HEK293 (cell line): ENCODE results near the gene TMED1.

Experiments
- CTCF ChIA-PET: fragments of 350-600 bp; formaldehyde crosslinking; extraction: SDS; loops from one replicate; lab custom pipeline; 2021; ENCODE audit warnings: antibody characterized with exemption; lab: Yijun Ruan, JAX
- POLR2A ChIA-PET: fragments of 300-600 bp; formaldehyde crosslinking; extraction: SDS; loops from one replicate; lab custom pipeline; 2020; ENCODE audit warnings: antibody characterized with exemption, inconsistent platforms; lab: Yijun Ruan, JAX
- H3K27ac ChIP-seq: fragments of 200-500 bp; sonication (Bioruptor generic); 2 replicates; pipeline ENCODE4 v1.5.1; 2014; ENCODE audit warnings: low read depth, low read length, control low read depth, inconsistent platforms; ENCODE audit errors: extremely low read depth
- H3K36me3 ChIP-seq, 2 experiments: fragments of 200-500 bp in 1 of 2; sonication (Bioruptor generic) in 1 of 2; 1 replicate in 1 of 2; 2 replicates in 1 of 2; pipeline ENCODE4 v1.5.1; 2014 to 2017; ENCODE audit warnings: inconsistent platforms in 2 of 2, low read length in 2 of 2; ENCODE audit not compliant: control insufficient read depth in 2 of 2, insufficient read depth in 1 of 2
- H3K4me1 ChIP-seq: fragments of 200-500 bp; sonication (Bioruptor generic); 2 replicates; pipeline ENCODE4 v1.5.1; 2014; ENCODE audit warnings: mild to moderate bottlenecking, low read length, inconsistent platforms; ENCODE audit not compliant: control insufficient read depth, insufficient read depth
- H3K4me3 ChIP-seq: 2 replicates; pipeline ENCODE4 v1.5.1; 2011; ENCODE audit warnings: low read depth, mild to moderate bottlenecking, control low read depth, low read length, moderate library complexity
- H3K9me3 ChIP-seq: fragments of 200-500 bp; sonication (Bioruptor generic); 2 replicates; pipeline ENCODE4 v1.5.1; 2014; ENCODE audit warnings: low read depth, low read length, inconsistent platforms; ENCODE audit not compliant: control insufficient read depth, insufficient read depth
- KLF8 ChIP-seq: fragments of 450-650 bp; formaldehyde crosslinking; IDR thresholded peaks from 2 replicates; pipeline ENCODE4 v1.5.1; 2016; ENCODE audit warnings: missing biosample characterization, missing genetic modification characterization
- MYNN ChIP-seq: fragments of 450-650 bp; formaldehyde crosslinking; IDR thresholded peaks from 2 replicates; pipeline ENCODE4 v1.5.1; 2016; ENCODE audit warnings: missing biosample characterization, missing genetic modification characterization, borderline replicate concordance
- MZF1 ChIP-seq: fragments of 450-650 bp; formaldehyde crosslinking; IDR thresholded peaks from 2 replicates; pipeline ENCODE4 v1.5.1; 2017; ENCODE audit warnings: missing biosample characterization, missing genetic modification characterization, borderline replicate concordance
- SETDB1 ChIP-seq: IDR thresholded peaks from one replicate; pipeline ENCODE4 v1.6.1; 2017; ENCODE audit warnings: mild to moderate bottlenecking, low read length, moderate library complexity, mixed read lengths; ENCODE audit not compliant: insufficient read length
- TRIM28 ChIP-seq: IDR thresholded peaks from 2 replicates; pipeline ENCODE4 v1.6.1; 2011; ENCODE audit warnings: low read length, control low read depth, borderline replicate concordance
- ZEB2 ChIP-seq: fragments of 450-650 bp; formaldehyde crosslinking; IDR thresholded peaks from 2 replicates; pipeline ENCODE4 v1.5.1; 2016; ENCODE audit warnings: missing biosample characterization, missing genetic modification characterization
- ZNF19 ChIP-seq: fragments of 450-650 bp; formaldehyde crosslinking; IDR thresholded peaks from 2 replicates; pipeline ENCODE4; 2016; ENCODE audit warnings: missing biosample characterization, missing genetic modification characterization, low read depth
- ZNF366 ChIP-seq: fragments of 450-650 bp; formaldehyde crosslinking; conservative IDR thresholded peaks from 2 replicates; pipeline ENCODE4 v1.5.1; 2016; ENCODE audit warnings: missing biosample characterization, missing genetic modification characterization
- ZNF394 ChIP-seq: fragments of 450-650 bp; formaldehyde crosslinking; IDR thresholded peaks from 2 replicates; pipeline ENCODE4 v1.5.1; 2016; ENCODE audit warnings: missing biosample characterization, missing genetic modification characterization, mild to moderate bottlenecking, moderate library complexity, borderline replicate concordance
- ZNF423 ChIP-seq: fragments of 450-650 bp; formaldehyde crosslinking; IDR thresholded peaks from 2 replicates; pipeline ENCODE4 v1.5.1; 2016; ENCODE audit warnings: missing biosample characterization, missing genetic modification characterization
- ZNF548 ChIP-seq: fragments of 450-650 bp; formaldehyde crosslinking; IDR thresholded peaks from 2 replicates; pipeline ENCODE4 v1.5.1; 2016; ENCODE audit warnings: missing biosample characterization, missing genetic modification characterization
- ZNF585B ChIP-seq: fragments of 450-650 bp; formaldehyde crosslinking; IDR thresholded peaks from 2 replicates; pipeline ENCODE4 v1.5.1; 2016; ENCODE audit warnings: missing biosample characterization, missing genetic modification characterization
- ZNF610 ChIP-seq: fragments of 450-650 bp; formaldehyde crosslinking; IDR thresholded peaks from 2 replicates; pipeline ENCODE4 v1.5.1; 2016; ENCODE audit warnings: missing biosample characterization, missing genetic modification characterization, borderline replicate concordance
- ZNF623 ChIP-seq: fragments of 450-650 bp; formaldehyde crosslinking; IDR thresholded peaks from 2 replicates; pipeline ENCODE4 v1.5.1; 2016; ENCODE audit warnings: missing biosample characterization, missing genetic modification characterization
- ZNF658 ChIP-seq: fragments of 450-650 bp; formaldehyde crosslinking; IDR thresholded peaks from 2 replicates; pipeline ENCODE4; 2016; ENCODE audit warnings: missing biosample characterization, missing genetic modification characterization
- ZNF747 ChIP-seq: fragments of 450-650 bp; formaldehyde crosslinking; IDR thresholded peaks from 2 replicates; pipeline ENCODE4 v1.5.1; 2016; ENCODE audit warnings: missing biosample characterization, missing genetic modification characterization
- ZNF791 ChIP-seq: fragments of 450-650 bp; formaldehyde crosslinking; IDR thresholded peaks from 2 replicates; pipeline ENCODE4 v1.5.1; 2016; ENCODE audit warnings: missing biosample characterization, missing genetic modification characterization
- TF ChIP-seq, protein P1 (sequence below): fragments of 450-650 bp; formaldehyde crosslinking; IDR thresholded peaks from 2 replicates; pipeline ENCODE4 v1.5.1; 2017; ENCODE audit warnings: missing biosample characterization, missing genetic modification characterization
- TF ChIP-seq, protein P2 (sequence below): fragments of 450-650 bp; formaldehyde crosslinking; IDR thresholded peaks from 2 replicates; pipeline ENCODE4 v1.5.1; 2016; ENCODE audit warnings: missing biosample characterization, missing genetic modification characterization
- TF ChIP-seq, protein P3 (sequence below): fragments of 450-650 bp; formaldehyde crosslinking; IDR thresholded peaks from 2 replicates; pipeline ENCODE4 v1.5.1; 2016; ENCODE audit warnings: missing biosample characterization, missing genetic modification characterization
- TF ChIP-seq, protein P4 (sequence below): fragments of 450-650 bp; formaldehyde crosslinking; IDR thresholded peaks from 2 replicates; pipeline ENCODE4; 2016; ENCODE audit warnings: missing biosample characterization, missing genetic modification characterization
- TF ChIP-seq, protein P5 (sequence below): fragments of 450-650 bp; formaldehyde crosslinking; IDR thresholded peaks from 2 replicates; pipeline ENCODE4 v1.5.1; 2016; ENCODE audit warnings: missing biosample characterization, missing genetic modification characterization

Gene TMED1

DNA sequence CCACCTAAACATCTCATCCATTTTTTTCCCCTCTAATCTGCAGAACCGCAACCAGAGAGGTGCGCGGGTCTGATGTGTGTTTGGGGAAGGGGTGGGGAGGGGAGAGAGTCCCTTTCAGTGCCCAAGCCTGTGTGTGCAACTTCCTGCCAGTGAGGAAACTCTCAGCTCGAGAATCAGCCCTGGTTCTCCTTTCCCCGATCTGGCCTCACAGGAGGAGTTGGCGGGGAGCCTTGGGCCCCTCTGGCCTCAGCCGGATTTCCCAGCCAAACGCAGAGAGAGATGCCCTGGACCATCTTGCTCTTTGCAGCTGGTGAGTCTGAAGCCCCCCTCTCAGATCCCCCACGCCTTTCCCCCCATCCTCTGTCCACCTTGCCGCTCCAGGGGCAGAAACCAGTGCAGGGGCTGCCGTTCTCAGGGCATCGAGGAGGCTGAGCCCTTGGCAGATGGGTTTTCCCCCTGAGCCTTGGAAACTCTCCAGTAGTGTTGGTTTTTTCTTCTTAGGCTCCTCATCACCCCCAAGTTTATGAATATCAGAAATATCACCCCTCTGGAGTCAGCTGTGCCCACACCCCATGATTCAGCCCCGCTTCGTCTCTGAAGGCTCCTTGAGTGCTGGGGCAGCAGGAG, 12.3 kb upstream of the TMED1 start, which contains the start of gene C19orf38:
Gene C19orf38, plus strand, starts transcription at position 186 of the 627 bp plus-strand sequence. Its CDS starts 94 bp downstream, at position 280.
- no peak within 1 kb of the TSS for H3K4me3 ChIP-seq
- no peaks in the 10 kb centered on the region for H3K36me3 ChIP-seq
- H3K4me1 ChIP-seq, result no peaks in the 10 kb centered on the region
- H3K9me3 ChIP-seq, result no peaks in the 10 kb centered on the region
- ChIA-PET POLR2A (no interaction called here), CTCF (interaction anchor here (1.2 kb wide), 1 partner anchor 16 kb away, joined by 3 read pairs; no protein-coding TSS in a partner anchor)
- no peak within 1 kb of the TSS for H3K27ac ChIP-seq
- TF ChIP-seq ZNF394 (tag by site-specific recombination), result no peak
- TF ChIP-seq ZNF747 (tag by site-specific recombination), result no peak
- no peak for TF ChIP-seq ZNF366 (tag by site-specific recombination)

DNA sequence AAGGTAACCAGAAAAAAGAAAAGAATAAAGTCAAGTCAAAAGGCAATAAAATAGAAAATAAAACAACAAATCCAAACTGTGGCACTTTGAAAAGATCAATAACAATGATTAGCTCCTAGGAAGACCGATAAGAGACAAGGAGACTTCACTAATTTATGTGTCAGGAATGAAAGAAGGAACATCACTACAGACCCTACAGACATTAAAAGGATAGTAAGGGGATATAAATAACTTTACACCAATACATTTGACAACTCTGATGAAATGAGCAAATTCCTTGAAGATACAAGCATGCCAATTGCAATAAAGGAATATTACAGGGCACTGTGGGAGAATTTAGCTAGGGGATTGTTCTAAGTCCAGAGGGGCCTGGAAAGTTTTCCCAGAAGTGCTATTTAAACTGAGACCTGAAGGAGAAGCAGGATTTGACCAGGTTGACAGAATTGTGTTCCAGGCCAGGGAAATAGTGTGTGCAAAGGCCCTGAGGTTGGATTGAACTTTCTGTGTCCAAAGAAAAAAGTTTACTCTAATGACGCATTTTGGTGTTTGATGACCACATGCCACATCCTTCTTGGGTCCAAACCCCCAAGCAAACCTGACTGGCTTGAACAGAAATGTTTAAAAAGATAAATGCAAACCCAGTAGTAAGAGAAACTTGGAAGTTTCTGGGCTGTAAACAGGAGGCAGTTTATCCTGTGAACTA, 10.6 kb upstream of the TMED1 start:
- CTCF ChIA-PET, result interaction anchor here (0.6 to 5.6 kb wide), 7 partner anchors 8 to 351 kb away, joined by 3 to 46 read pairs (median 5); partner anchors contain the start of gene TMED1

DNA sequence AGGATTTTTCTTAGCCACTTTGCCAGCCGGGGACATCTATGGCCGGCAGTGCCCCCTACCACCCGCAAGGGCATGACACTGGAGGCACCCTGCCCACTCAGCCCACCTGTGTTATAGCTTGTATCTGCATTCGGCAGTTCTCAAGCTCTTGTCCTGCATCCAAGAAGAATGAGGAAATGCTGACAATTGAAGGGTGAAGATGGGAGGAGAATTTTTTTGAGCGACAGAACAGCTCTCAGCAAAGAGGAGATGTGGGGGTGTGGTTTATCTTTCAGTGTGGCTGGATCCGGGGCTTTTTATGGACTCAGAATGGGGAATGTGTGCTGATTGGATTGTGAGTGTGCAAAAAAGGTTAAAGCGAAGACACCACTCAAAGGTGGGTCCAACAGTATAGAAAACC, 6.8 kb upstream of the TMED1 start:
- POLR2A ChIA-PET, result no interaction called here
- CTCF ChIA-PET, result interaction anchor here (0.7 to 5.6 kb wide), 4 partner anchors 16 to 124 kb away, joined by 4 to 46 read pairs (median 6); no protein-coding TSS in a partner anchor
- H3K4me1 ChIP-seq, result no peaks in the 10 kb centered on the region
- TF ChIP-seq ZNF585B (tag by site-specific recombination) (no peak), ZEB2 (tag by site-specific recombination) (no peak), MYNN (tag by site-specific recombination) (no peak), ZNF19 (tag by site-specific recombination) (no peak), ZNF658 (no peak), MZF1 (tag by site-specific recombination) (no peak), KLF8 (no peak), ZNF423 (tag by site-specific recombination) (no peak)
- TF ChIP-seq, protein P1, sequence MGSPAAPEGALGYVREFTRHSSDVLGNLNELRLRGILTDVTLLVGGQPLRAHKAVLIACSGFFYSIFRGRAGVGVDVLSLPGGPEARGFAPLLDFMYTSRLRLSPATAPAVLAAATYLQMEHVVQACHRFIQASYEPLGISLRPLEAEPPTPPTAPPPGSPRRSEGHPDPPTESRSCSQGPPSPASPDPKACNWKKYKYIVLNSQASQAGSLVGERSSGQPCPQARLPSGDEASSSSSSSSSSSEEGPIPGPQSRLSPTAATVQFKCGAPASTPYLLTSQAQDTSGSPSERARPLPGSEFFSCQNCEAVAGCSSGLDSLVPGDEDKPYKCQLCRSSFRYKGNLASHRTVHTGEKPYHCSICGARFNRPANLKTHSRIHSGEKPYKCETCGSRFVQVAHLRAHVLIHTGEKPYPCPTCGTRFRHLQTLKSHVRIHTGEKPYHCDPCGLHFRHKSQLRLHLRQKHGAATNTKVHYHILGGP (tag by site-specific recombination), result no peak
- TF ChIP-seq, protein P2, sequence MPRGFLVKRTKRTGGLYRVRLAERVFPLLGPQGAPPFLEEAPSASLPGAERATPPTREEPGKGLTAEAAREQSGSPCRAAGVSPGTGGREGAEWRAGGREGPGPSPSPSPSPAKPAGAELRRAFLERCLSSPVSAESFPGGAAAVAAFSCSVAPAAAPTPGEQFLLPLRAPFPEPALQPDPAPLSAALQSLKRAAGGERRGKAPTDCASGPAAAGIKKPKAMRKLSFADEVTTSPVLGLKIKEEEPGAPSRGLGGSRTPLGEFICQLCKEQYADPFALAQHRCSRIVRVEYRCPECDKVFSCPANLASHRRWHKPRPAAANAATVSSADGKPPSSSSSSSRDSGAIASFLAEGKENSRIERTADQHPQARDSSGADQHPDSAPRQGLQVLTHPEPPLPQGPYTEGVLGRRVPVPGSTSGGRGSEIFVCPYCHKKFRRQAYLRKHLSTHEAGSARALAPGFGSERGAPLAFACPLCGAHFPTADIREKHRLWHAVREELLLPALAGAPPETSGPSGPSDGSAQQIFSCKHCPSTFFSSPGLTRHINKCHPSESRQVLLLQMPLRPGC, result no peak

More for the DNA sequence above, 10.6 kb upstream of the TMED1 start:
- peak; percentile 72; the same call in 1 of the 2 replicates for TF ChIP-seq TRIM28
- peak; percentile 66; the same call in 1 of the 2 replicates for TF ChIP-seq ZNF610 (tag by site-specific recombination)
- TF ChIP-seq, protein P3, sequence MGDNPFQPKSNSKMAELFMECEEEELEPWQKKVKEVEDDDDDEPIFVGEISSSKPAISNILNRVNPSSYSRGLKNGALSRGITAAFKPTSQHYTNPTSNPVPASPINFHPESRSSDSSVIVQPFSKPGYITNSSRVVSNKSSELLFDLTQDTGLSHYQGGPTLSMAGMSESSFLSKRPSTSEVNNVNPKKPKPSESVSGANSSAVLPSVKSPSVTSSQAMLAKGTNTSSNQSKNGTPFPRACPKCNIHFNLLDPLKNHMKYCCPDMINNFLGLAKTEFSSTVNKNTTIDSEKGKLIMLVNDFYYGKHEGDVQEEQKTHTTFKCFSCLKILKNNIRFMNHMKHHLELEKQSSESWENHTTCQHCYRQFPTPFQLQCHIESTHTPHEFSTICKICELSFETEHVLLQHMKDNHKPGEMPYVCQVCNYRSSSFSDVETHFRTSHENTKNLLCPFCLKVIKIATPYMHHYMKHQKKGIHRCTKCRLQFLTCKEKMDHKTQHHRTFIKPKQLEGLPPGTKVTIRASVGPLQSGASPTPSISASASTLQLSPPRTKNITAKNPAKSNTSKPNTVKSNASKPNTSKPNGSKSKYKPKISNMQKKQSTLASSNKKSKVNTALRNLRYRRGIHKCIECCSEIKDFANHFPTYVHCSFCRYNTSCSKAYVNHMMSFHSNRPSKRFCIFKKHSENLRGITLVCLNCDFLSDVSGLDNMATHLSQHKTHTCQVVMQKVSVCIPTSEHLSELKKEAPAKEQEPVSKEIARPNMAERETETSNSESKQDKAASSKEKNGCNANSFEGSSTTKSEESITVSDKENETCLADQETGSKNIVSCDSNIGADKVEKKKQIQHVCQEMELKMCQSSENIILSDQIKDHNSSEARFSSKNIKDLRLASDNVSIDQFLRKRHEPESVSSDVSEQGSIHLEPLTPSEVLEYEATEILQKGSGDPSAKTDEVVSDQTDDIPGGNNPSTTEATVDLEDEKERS (tag by site-specific recombination), result peak; percentile 55
- peak; percentile 92 for TF ChIP-seq SETDB1
- TF ChIP-seq, protein P4, sequence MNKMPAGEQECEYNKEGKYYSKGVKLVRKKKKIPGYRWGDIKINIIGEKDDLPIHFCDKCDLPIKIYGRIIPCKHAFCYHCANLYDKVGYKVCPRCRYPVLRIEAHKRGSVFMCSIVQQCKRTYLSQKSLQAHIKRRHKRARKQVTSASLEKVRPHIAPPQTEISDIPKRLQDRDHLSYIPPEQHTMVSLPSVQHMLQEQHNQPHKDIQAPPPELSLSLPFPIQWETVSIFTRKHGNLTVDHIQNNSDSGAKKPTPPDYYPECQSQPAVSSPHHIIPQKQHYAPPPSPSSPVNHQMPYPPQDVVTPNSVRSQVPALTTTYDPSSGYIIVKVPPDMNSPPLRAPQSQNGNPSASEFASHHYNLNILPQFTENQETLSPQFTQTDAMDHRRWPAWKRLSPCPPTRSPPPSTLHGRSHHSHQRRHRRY (tag by site-specific recombination), result no peak
- peak; percentile 89 for TF ChIP-seq ZNF623 (tag by site-specific recombination)
- TF ChIP-seq, protein P5, sequence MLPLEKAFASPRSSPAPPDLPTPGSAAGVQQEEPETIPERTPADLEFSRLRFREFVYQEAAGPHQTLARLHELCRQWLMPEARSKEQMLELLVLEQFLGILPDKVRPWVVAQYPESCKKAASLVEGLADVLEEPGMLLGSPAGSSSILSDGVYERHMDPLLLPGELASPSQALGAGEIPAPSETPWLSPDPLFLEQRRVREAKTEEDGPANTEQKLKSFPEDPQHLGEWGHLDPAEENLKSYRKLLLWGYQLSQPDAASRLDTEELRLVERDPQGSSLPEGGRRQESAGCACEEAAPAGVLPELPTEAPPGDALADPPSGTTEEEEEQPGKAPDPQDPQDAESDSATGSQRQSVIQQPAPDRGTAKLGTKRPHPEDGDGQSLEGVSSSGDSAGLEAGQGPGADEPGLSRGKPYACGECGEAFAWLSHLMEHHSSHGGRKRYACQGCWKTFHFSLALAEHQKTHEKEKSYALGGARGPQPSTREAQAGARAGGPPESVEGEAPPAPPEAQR (tag by site-specific recombination), result no peak
- no peak for TF ChIP-seq ZNF791 (tag by site-specific recombination)
- TF ChIP-seq ZNF548, result no peak
- Histone ChIP-seq H3K36me3 (no peaks in the 10 kb centered on the region), H3K4me3 (no peak overlapping the region), H3K9me3 (no peaks in the 10 kb centered on the region), H3K4me1 (no peaks in the 10 kb centered on the region), H3K27ac (no peak overlapping the region)
- POLR2A ChIA-PET, result interaction anchor here (1.5 kb wide), 1 partner anchor 11 kb away, joined by 4 read pairs; the partner anchor contains the start of gene TMED1

More for the DNA sequence above, 6.8 kb upstream of the TMED1 start:
- Histone ChIP-seq H3K9me3 (no peaks in the 10 kb centered on the region), H3K4me3 (no peak overlapping the region), H3K27ac (no peak overlapping the region), H3K36me3 (no peaks in the 10 kb centered on the region)
